Superior temporal gyrus (tissue), 1 donor: ENCODE results near the gene UBTF.

Experiments
- DNase-seq: peaks from one replicate; pipeline ENCODE4 v3.0.0-alpha.2; 2016; ENCODE audit errors: extremely low spot score

Gene UBTF

DNA sequence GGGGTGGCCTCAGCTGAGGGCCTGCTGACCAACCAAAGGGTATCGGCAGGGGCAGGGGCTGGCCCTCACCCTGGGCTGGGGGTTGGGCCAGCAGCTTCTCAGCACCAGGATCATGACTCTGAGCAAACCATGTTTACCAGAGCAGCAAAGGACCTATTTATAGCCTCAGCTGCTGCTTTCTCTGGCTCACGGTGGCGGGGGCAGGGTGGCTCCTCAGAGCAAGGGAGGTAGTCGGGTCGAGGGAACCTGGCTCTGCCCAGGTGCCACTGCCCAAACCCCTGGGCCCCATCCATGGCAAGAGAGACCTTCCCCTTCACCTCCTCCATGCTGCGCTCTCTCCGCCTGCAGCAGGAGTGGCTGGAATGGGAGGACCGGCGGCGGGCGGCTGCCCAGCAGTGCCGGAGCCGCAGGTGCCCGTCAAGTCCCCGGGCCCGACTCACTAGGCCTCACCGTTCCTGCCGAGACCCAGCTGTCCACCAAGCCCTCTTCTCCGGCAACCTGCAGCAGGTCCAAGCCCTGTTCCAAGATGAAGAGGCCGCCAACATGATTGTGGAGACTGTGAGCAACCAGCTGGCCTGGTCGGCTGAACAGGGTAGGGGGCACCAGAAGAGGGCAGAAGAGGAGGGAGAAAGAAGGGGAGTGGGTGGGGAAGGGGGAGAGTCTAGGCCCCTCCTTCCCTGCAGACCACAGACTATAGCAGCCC lies 48.8 kb downstream of the UBTF start, which contains the start of gene ASB16:
ASB16 (plus strand) TSS at position 206 of the 703 bp plus-strand sequence; CDS start at position 292, 86 bp downstream.
- DNase-seq, result no peak

DNA sequence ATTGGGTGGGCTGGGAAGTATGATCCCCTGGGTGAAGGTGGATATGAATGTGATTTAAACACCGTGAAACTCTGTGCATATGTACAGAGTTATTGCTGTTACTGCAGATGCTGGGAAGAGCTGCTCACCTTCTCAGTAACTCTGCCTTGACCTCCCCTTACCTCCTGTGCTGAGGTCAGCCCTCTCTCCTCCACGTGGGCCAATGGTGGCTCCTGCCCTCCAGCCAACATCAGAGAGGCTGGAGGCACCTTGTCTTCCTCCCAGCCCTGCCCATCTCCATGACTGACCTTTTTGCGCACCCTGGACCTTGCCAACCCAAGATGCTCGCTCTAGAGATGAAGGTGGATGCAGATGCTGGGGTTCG lies 49.4 kb downstream of the UBTF start:
- no peak for DNase-seq

DNA sequence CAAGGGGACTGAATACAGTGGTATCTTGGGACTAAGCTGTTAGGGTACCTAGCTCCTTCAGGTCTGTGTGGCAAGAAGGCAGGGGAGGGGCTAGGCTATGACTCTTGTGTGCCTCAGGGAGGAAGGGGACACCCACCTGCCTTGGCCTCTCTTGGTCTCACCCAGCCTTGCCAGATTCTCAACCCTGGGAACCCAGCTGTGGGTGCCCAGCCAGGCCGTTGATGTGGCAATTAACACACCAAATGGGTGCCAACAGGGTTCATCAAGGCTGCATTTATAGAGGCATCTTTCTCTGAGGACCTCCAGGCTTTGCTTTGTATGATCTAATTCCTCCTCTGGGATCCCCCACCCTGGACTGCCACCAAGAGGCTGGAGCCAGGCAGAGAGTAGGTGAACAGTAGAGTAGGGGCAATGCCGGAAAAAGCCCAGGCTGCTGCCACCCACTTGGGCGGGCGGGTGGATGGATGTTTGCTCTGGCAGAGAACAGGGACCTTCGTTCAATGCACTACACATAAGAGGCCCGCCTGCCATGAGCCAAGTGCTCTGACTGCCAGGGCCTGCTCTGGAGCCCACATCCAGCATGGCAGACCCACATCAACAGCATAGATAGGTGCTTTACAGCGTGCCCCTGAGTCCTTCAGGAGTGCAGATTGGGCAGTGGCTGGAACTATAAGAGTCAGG lies 52.2 kb downstream of the UBTF start:
- no peak for DNase-seq

DNA sequence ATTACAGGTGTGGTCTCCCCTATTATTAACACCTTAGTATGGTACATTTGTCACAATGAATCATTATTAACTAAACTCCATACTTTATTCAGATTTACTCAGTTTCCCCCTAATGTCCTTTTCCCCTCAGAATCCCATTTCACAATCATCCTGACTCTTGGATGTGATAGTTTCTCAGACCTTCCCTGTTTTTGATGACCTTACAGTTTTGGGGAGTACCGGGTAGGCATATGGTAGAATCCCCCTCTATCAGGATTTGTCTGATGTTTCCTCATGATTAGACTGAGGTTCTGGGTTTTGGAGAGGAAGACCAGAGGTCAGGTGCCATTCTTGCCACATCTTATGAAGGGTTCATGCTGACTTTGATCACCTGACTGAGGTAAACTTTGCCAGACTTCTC lies 55.0 kb downstream of the UBTF start:
- DNase-seq, result no peak

DNA sequence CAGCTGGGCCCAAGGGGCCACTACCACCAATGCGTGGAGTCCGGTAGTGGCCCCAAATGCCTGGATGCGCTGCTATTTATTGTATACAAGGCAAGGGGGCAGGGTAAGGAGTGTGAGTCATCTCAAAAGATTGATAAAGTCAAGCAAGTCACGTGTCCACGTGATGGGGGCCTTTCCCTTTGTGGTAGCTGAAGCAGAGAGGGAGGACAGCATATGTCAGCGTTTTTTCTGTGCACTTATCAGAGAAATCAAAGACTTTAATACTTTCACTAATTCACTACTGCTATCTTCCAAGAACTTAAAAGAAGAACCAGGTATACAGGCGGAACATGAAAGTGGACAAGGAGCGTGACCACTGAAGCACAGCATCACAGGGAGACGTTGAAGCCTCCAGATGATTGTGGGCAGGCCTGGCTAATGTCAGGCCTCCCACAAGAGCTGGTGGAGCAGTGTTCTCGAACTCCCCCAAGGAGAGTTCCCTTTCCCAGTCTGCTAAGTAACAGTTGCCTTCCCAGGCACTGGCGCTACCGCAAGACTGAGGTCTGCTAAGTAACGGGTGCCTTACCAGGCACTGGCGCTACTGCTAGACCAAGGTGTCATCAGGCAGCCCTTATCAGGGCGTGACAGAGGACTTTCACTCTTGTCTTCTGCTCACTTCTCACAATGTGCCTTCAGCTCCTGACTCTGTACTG lies 59.8 kb downstream of the UBTF start:
- DNase-seq, result no peak

DNA sequence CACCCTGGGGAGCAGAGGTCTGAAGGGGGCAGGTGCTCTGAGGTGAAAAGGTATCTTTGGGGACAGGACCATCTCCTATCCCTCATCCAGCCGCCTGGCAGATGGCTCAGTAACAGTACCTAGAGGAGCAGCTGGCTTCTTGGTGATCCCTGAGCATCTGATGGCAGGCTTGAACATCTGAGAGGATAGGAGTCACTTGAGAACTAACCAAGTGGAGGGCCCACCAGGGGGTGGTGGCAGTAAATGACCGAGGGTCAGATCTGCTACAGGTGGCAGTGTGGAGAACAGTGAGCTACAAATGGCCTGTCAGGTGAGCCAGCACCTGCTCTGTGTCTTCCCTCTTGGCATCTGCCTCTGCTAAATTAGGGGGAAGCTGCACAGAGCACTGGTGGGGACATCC lies 64.0 kb downstream of the UBTF start:
- DNase-seq, result no peak
